Activated CD8-positive, alpha-beta memory T cell treated with anti-CD3 and anti-CD28 coated beads, Interleukin-2, amount 50 U/mL, for 48 hours (primary cell): ENCODE data around the gene DRC1.

Source experiments
- DNase-seq: peaks from one replicate; pipeline ENCODE4 v3.0.0-alpha.2; 2020

DRC1 gene

DNA sequence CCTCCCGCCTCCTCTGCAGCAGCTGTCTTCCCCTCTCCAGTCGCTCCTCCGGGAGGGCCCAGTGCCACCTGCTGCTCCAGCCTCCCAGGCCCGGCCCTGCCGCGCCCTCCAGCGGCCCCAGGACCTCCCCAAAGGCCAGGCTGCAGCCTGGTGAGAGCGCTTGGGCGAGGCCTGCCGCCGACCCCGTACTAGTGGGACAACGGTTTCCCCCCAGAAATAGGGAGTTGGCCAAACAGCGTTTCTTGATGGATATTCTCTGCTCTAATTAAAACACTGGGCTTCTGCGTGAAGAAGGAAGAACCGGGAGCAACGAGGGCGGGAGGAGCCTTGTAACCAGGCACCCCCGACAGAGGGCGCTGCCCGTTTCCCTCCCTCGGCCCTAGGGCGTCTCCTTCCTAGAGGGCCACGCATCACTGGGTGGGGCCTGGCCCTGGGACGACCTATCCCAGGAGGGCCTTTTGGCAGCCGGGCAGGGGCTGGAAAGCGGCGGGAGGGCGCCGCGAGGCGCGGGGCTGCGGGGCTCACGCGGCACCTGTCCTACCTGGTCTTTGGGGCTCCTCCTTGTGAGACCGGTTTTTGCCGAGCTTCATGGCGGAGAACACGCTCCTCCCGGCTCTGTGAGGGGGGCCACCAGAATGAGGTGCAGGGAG lies 101.6 kb downstream of the DRC1 start:
- DNase-seq = peak; percentile 95

- no peak for DNase-seq
Measured at GRCh38 chr2:26504002-26504401, 102.3 kb downstream of the DRC1 start.

DNA sequence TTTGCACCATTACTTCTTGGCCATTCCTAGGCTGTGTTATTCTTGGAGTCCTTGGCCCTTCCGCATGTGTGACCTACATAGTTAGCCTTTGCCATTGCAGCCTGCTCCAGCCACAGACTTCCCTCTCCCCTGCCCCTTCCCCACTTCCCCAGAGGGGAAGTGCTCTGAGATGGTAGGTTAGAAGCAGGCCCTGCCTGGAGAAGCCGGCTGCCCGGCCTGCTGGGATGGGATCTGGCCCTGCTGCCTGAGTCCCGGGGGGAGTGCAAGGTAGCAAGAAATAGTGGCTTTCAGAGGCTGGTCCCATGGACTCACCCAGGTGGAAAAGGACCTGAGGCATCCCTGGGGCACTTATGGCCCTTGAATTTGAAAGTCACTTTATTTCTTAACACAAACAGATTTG lies 104.6 kb downstream of the DRC1 start:
- no peak for DNase-seq
